Skin epidermis (tissue), 12 donors: ENCODE measurements around the gene DAGLB.
A peak's percentile ranks its signal among the peaks of the same experiment; 100 is the strongest.

Experiments used
- H3K27ac ChIP-seq, 21 experiments: fragments of 200-600 bp; sonication (generic) in 11 of 21; one replicate each; pipeline ENCODE4 v1.5.0; 2020; ENCODE audit warnings: mild to moderate bottlenecking in 3 of 21, inconsistent platforms in 2 of 21, moderate library complexity in 2 of 21
- H3K4me3 ChIP-seq, 7 experiments: fragments of 200-600 bp; sonication (generic) in 2 of 7; one replicate each; pipeline ENCODE4 v1.5.0; 2020; ENCODE audit warnings: inconsistent platforms in 2 of 7, mild to moderate bottlenecking in 2 of 7, moderate library complexity in 1 of 7

DAGLB gene

DNA sequence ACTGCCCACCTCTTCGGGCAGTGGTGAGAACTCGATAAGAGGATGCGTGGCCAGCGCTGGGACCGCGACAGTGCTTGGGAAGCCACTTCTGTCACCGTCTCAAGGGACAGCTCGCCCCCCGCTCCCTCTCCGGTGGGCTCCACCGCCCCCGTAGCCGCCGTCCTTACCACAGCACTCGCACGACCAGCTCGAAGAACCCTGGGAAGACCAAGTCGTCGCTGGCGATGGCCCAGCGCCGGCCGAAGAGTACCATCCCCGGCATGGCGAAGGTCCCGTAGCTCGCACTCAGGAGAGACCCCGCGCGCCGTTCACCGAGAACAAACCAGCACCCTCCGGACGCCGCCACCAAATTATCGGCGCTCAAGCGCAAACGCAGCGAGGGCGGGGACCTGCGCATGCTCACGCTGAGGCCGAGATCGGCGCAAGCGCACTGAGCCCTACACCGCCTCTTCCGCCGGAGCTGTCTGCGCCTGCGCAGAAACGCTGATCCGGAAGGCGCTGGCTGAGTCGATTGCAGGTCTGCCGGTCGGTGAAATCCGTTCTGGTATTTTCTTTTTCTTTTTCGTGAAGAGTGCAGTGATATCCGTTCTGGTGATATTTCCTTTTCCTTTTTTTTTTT is at the start of gene DAGLB:
Gene DAGLB, minus strand, starts transcription at position 374 of the 619 bp plus-strand sequence. Its CDS starts 112 bp downstream, at position 262.
- peak within 1 kb of the TSS; percentile 63 to 95 (median 86) for H3K27ac ChIP-seq
- peak within 1 kb of the TSS; percentile 67 to 100 (median 81) for H3K4me3 ChIP-seq

- Histone ChIP-seq H3K27ac (no peak overlapping the region), H3K4me3 (no peak overlapping the region)
Measured at GRCh38 chr7:6497637-6497905, 49.8 kb upstream of the DAGLB start.

GRCh38 chr7:6496842-6497636 is 49.3 kb upstream of the DAGLB start:
- Histone ChIP-seq H3K27ac (no peak overlapping the region), H3K4me3 (no peak overlapping the region)

- H3K4me3 ChIP-seq, result no peak overlapping the region
- no peak overlapping the region for H3K27ac ChIP-seq
Measured at GRCh38 chr7:6495597-6496262, 48.0 kb upstream of the DAGLB start.

- Histone ChIP-seq H3K27ac (no peak overlapping the region), H3K4me3 (no peak overlapping the region)
Measured at GRCh38 chr7:6494365-6494764, 46.6 kb upstream of the DAGLB start.

DNA sequence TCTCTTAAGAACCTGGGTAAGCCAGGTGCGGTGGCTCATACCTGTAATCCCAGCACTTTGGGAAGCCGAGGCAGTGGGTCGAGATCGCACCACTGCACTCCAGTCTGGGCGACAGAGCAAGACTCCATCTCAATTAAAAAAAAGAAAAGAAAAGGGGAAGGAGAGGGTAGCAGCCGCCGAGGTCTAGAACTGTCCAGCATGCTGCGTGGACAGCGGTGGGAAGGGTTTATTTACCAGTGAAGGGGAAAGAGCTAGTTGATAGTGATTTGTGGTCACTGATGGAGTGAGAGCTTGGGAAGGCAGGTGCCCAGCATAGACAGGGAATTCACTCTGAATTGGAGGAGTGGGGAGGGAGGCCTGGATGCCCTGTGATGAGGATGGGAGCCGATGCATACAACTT is 43.4 kb upstream of the DAGLB start:
- Histone ChIP-seq H3K27ac (no peak overlapping the region), H3K4me3 (no peak overlapping the region)

DNA sequence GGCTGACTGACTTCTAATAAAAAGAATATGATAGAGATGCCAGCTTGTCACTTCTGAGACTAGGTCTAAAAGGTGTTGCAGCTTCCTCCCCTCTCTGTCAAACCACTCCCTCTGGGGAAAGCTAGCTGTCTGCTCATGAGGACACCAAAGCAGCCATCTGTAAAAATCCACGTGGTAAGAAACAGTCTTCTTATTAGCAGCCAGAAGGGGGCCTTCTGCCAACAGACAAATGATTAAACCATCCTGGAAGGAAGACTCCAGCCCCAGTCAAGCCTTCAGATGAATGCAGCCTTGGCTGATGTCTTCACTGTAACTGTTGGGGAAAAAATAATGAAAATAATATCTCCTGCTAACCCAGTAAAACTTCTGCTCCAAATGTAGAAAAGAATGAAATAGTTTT is 41.9 kb upstream of the DAGLB start:
- no peak overlapping the region for H3K4me3 ChIP-seq
- H3K27ac ChIP-seq, result no peak overlapping the region

GRCh38 chr7:6487184-6487545 is 39.4 kb upstream of the DAGLB start:
- Histone ChIP-seq H3K27ac (no peak overlapping the region), H3K4me3 (no peak overlapping the region)

GRCh38 chr7:6486438-6487183 is 38.9 kb upstream of the DAGLB start:
- H3K4me3 ChIP-seq, result no peak overlapping the region
- no peak overlapping the region for H3K27ac ChIP-seq

DNA sequence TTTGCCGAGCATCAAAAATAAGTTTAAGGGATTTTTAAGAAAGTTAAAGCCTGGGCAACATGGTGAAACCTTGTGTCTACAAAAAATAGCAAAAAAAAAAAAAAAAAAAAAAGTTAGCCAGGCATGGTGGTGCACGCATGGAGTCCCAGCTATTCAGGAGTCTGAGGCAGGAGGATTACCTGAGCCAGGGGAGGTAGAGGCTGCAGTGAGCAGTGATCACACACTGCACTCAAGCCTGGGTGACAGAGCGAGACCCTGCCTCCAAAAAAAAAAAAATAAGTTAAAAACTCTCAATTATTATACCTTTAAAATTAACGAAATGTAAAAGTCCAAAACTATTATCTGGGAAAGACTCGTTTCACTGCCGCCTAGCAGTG is 35.0 kb upstream of the DAGLB start:
- Histone ChIP-seq H3K4me3 (peak overlapping the region; percentile 76 to 100 (median 93)), H3K27ac (peak overlapping the region in 20 of 21 experiments; percentile 74 to 98 (median 93))

DNA sequence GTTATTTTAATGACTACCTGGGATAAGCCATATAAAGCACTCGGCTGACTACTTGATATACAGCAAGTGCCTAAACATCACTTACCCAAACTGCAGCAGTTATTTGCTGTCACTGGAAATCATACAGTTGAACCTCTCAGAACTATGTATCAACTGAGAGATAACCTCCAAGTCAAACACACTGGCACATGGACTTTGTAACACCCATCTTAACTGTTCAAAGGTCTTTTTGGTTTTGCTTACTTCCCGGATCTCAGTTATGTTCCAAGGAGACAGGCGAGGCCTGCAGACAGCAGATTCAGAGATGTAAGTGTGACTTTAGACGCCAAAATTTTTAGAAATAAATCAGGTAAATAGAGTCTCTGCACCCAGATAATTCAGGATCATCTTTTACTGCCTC is 34.6 kb upstream of the DAGLB start:
- Histone ChIP-seq H3K4me3 (peak overlapping the region in 6 of 7 experiments; percentile 0 to 93 (median 80)), H3K27ac (peak overlapping the region in 3 of 21 experiments; percentile 91 to 98 (median 97))

GRCh38 chr7:6481445-6481844 is 33.7 kb upstream of the DAGLB start:
- no peak overlapping the region for H3K4me3 ChIP-seq
- H3K27ac ChIP-seq, result peak overlapping the region in 1 of 21 experiments; percentile 22

DNA sequence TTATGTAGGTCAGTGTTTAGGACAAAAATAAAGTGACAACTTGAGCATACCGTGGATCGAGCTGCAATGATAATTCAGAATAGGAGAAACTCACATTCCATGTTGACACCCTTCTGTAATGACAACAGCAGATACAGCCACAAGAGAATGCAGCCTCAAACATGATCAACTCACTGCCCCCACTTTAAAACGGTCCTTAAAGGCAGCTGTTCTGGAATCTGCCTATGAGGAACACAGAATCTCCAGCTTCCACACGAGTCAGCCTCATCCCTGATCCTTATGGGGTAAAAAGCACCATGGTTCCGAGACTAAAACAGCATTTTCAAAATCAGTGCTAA is 32.5 kb upstream of the DAGLB start:
- Histone ChIP-seq H3K27ac (no peak overlapping the region), H3K4me3 (no peak overlapping the region)

- no peak overlapping the region for H3K27ac ChIP-seq
- no peak overlapping the region for H3K4me3 ChIP-seq
Measured at GRCh38 chr7:6479067-6479466, 31.3 kb upstream of the DAGLB start.

- Histone ChIP-seq H3K27ac (no peak overlapping the region), H3K4me3 (no peak overlapping the region)
Measured at GRCh38 chr7:6478186-6478585, 30.4 kb upstream of the DAGLB start.

GRCh38 chr7:6477318-6477660 is 29.5 kb upstream of the DAGLB start:
- Histone ChIP-seq H3K4me3 (no peak overlapping the region), H3K27ac (peak overlapping the region in 1 of 21 experiments; percentile 28)

DNA sequence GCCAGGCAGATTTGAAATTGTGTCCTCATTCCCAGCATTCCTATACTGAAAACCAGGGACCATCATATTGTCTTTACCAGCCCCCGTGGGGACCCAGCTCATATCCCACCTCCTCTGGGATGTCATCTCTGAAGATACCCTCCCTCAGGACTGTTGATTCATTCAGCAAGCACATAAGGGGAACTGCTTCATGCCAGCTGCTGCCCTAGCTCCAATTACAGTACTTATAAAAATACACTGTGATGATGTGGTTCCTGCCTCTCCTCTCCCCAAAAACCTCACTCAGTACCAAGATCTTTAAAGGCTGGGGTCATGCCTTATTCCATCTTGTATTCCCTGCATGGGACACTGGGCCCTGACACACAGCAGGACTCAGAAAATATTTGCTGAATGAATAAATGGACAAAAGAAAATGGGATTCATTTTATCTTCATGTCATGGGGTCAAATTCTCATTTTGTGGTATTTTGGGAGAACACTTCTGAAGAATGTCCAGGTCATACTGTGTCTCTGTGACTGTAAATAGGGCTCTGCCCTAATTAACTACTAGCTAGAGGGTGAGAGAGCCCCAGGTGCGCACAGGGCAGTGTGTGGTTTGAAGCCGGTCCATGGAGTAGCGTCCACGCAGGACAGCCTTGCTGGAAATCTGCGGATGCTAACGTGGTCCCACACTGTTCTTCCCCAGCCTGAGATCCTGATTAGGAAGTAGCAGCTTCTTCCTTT is 29.0 kb upstream of the DAGLB start:
- H3K27ac ChIP-seq, result peak overlapping the region in 1 of 21 experiments; percentile 28
- no peak overlapping the region for H3K4me3 ChIP-seq

DNA sequence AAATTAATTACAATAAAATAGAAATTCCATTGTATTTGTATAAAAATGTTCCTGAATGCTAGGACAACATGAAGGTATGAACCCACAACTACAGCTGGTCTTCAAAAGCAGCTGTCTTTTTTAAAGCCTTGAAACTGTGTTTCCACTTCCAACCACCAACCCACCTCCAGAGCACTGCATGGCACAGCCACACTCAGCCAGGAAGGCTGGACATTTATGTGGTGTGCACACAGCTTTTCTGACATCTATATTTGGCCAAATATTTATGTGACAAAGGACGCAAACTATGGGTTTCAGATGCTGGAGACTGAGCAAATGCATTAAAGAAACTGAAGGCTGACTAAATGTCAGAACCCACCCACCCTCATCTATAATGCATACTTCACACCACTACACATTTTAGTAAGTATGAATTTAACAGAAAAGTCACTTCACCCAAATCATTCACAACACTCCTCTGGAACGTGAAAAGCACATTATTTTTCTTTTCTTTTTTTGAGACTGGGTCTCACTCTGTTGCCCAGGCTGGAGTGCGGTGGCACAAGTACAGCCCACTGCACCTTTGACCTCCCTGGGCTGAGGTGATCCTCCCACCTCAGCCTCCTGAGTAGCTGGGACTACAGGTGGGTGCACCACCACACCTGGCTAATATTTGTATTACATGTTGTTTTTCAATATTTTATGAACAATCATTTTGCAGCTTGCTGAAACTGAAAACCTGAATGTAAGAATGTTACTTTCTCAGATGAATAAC is 27.9 kb upstream of the DAGLB start:
- H3K4me3 ChIP-seq, result no peak overlapping the region

GRCh38 chr7:6465862-6466261 is 18.1 kb upstream of the DAGLB start:
- Histone ChIP-seq H3K4me3 (no peak overlapping the region), H3K27ac (no peak overlapping the region)

More for the DNA sequence above, 27.9 kb upstream of the DAGLB start:
- H3K27ac ChIP-seq, result no peak overlapping the region
